Measurements from ENCODE around the gene ZBTB17. TPM values are rescaled to one million over a fixed set of nuclear protein-coding genes. Genes with fewer than 3 reads are reported as not detected.
A peak's percentile ranks its signal among the peaks of the same experiment; 100 is the strongest.

ZBTB17 gene
- total and polyA plus RNA-seq, 5 donors, result 22.1 to 27.0 (median 23.5) TPM

DNA sequence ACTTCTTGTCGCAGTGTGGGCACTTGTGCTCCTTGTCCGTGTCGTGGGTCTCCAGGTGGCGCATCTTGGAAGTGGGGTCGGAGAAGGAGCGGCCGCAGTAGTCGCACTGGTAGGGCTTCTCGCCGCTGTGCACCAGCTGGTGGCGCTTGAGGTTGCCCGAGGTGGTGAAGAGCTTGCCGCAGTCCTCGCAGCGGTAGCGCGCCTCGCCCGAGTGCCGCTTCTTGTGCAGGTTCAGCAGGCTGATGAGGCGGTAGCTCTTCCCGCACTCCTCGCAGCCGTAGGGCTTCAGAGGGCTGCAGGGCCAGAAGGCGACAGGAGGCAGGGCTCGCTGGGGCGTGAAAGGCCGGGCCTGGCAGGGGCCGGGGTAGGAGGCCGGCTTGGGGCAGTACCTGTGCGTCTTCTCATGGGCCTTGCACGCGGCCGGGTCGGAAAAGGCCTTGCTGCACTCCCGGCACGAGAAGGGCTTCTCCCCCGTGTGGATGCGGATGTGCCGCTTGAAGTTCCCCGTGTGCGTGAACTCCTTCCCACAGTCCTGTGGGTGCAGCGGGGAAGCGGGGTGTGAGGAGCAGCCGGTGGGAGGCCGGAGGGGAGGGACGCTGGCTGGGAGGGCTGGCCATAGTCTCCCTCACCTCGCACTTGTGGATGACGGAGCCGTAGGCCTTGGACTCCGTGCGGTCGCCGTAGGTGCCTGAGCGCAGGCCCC is 31.4 kb downstream of the ZBTB17 start:
- H3K27me3 ChIP-seq (ENCODE audit: control insufficient read depth, insufficient read depth), result no peaks in the 10 kb centered on the region
- H3K4me1 ChIP-seq (ENCODE audit: control insufficient read depth, insufficient read depth, low read length), result peaks cover 2% of the 10 kb centered on the region
- DNase-seq (peak in 1 of 3 donors; percentile 55), ATAC-seq (no peak)
- intact Hi-C loops (cut with DNase I), result no loop called here
- H3K4me3 ChIP-seq (ENCODE audit: low read length), result no peak overlapping the region
- no peaks in the 10 kb centered on the region for H3K9me3 ChIP-seq (ENCODE audit: control insufficient read depth, low read length)
- 92% methylated on average over 55 of the region's 55 CpGs for WGBS
- no peak overlapping the region for H3K27ac ChIP-seq (ENCODE audit: low read length)

DNA sequence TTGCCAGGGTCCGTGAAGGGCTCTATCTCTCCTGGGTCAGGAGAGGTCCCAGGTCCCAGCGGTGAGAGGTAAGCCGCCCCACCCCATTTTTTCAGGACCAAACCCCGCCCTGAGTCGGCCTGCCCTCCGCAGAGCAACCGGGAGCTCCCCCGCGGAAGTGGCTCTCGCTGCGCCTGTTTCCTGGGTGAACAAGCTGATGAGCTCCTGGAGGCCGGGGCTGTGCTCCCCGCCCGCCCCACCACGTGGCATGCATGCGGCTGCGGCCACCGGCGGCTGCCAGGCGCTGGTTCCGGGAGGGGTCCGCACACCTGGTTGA is 32.0 kb downstream of the ZBTB17 start:
- intact Hi-C loops (cut with DNase I), result no loop called here
- no peak overlapping the region for H3K4me3 ChIP-seq (ENCODE audit: low read length)
- H3K27ac ChIP-seq (ENCODE audit: low read length), result no peak overlapping the region
- no peaks in the 10 kb centered on the region for H3K27me3 ChIP-seq (ENCODE audit: control insufficient read depth, insufficient read depth)
- DNase-seq (no peak), ATAC-seq (no peak)
- no peaks in the 10 kb centered on the region for H3K4me1 ChIP-seq (ENCODE audit: control insufficient read depth, insufficient read depth, low read length)
- no peaks in the 10 kb centered on the region for H3K9me3 ChIP-seq (ENCODE audit: control insufficient read depth, low read length)
- 95% methylated on average over 22 of the region's 22 CpGs for WGBS

DNA sequence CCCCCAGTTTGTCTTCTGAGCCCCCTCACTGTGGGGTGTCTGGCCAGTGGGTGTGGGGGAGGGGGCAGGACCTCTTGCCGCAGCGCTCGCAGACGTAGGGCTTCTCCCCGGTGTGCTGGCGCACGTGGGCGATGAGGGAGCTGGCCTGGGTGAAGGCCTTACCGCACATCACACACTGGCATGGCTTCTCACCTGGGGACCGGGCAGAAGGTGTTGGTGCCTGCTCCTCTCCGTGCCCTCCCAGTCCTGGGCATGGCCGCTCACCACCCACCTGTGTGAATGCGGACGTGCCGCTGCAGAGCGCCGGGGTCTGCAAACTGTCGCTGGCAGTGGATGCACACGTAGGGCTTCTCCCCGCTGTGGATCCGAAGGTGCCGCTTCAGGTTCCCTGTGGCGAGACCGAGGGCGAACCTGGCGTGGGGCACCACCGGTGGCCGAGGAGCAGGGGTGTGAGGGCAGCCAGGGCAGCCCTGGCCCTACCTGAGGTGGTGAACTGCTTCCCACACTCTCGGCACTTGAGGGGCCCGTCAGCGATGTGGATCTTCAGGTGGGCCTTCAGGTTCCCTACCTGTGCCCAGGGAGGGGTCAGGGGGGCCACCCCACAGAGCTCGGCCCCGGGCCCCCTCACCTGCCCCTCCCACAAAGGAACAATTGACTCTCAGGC is 32.4 kb downstream of the ZBTB17 start:
- intact Hi-C loops (cut with DNase I), result no loop called here
- Histone ChIP-seq H3K4me3 (ENCODE audit: low read length) (no peak overlapping the region), H3K9me3 (ENCODE audit: control insufficient read depth, low read length) (no peaks in the 10 kb centered on the region), H3K27ac (ENCODE audit: low read length) (no peak overlapping the region), H3K27me3 (ENCODE audit: control insufficient read depth, insufficient read depth) (no peaks in the 10 kb centered on the region), H3K4me1 (ENCODE audit: control insufficient read depth, insufficient read depth, low read length) (no peaks in the 10 kb centered on the region)
- ATAC-seq (no peak), DNase-seq (no peak)
- WGBS, result 95% methylated on average over 33 of the region's 33 CpGs

DNA sequence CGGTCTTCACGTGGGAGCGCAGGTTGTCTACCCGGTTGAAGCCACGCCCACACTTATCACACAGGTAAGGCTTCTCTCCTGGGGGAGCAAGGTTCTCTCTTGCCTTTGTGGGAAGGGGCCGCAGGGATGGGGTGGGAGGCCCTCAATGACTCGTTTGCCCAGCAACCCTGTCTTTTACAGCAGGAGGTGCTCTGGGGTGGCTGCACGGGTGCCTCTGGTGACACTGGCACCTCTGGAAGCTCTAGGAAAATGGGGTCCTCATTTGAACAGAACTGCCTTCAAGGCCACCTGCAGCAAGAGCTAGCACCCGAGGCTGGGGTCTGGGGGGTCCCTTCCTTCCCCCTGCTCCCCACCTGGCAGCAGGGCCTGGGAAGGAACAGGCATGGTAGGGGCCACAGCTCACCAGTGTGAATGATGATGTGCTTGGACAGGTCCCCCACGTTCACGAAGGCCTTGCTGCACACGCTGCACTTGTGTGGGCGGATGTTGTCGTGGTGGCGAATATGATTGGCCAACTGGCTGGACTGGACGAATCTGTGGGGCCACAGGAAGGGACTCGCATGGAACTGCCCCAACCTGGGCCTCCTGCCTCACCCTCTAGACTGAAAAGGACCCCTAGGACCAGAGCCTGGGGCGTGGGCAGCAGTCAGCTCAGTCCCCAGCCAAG is 33.1 kb downstream of the ZBTB17 start:
- no peaks in the 10 kb centered on the region for H3K4me1 ChIP-seq (ENCODE audit: control insufficient read depth, insufficient read depth, low read length)
- no peaks in the 10 kb centered on the region for H3K27me3 ChIP-seq (ENCODE audit: control insufficient read depth, insufficient read depth)
- no peak overlapping the region for H3K4me3 ChIP-seq (ENCODE audit: low read length)
- ATAC-seq, result no peak
- no peak overlapping the region for H3K27ac ChIP-seq (ENCODE audit: low read length)
- intact Hi-C loops (cut with DNase I), result no loop called here
- 76% methylated on average over 18 of the region's 18 CpGs for WGBS
- no peaks in the 10 kb centered on the region for H3K9me3 ChIP-seq (ENCODE audit: control insufficient read depth, low read length)
- DNase-seq, result peak in 1 of 3 donors; percentile 46

DNA sequence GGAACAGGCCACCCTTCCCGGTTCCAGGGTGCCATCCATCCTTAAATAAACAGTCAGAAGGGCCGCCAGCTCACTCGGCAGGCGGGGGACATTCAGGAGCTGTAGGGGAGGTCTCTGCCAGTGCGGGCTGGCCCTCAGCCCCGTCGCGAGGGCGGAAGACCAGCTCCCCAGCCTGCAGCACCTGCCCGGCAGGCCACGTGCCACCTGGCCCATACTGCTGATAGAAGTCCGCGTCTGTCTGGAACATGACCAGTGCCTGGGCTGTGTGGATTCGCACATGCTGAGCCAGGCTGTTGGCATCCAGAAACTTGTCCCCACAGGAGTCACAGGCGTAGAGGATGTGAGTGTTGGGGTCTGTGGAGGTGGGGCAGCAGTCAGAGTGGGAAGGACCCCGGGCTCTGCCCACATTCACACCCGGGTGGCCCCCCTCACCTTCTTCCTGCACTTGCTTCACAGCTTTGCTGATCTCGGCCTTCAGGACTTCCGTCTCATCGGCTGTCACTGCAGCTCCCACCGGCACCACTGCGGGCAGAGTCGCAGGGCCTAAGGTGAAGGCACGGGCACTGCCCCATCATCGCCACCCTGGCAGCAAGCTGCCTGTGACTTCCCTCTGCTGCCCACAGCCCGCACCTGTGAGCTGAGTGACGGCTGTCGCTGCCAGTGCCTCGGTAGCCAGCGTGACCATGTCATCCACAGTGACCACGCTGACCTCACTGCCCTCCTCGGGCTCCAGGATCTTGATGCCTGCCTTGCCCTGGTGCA is 33.8 kb downstream of the ZBTB17 start:
- no peak overlapping the region for H3K27ac ChIP-seq (ENCODE audit: low read length)
- intact Hi-C loops (cut with DNase I), result no loop called here

DNA sequence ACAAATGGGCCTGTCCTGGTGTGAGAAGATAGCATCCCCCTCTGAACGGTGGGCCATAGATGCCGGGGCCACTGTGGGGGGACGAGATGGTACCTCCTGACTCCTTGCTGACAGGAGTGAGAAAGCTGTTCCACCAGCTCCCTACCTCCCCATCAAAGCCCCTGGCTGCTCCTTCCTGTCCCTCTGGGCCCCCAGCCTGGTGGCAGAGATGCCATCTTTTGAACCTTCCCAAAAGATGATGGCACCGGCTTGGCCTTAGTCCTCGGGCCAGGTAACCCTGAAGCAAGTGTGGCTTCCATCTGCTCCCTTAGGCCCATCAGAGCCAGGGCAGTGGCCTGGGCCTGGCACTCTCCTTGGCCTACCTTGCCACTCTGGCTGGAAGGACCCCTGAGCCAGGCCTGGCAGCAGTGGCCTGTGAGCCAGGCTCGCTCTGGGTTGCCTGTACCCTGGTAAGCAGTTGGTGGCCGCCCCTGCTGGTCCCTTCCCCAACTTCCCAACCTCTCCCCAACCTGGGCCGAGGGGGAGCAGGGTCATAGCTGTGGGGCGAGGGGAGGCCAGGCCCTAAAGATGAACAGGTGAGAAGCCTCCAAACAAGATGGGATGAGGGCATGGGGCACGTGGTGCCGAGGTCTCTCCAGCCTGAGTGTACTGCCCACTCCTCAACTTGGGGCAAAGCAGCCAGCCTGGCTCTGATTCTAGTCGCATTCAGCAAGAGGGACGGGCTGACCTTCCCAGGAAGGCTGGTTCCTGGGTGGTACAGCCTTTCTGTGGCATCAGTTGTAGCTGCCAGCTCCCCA is 34.7 kb downstream of the ZBTB17 start:
- ATAC-seq (no peak), DNase-seq (no peak)
- H3K27me3 ChIP-seq (ENCODE audit: control insufficient read depth, insufficient read depth), result no peaks in the 10 kb centered on the region
- no peaks in the 10 kb centered on the region for H3K9me3 ChIP-seq (ENCODE audit: control insufficient read depth, low read length)
- no peaks in the 10 kb centered on the region for H3K4me1 ChIP-seq (ENCODE audit: control insufficient read depth, insufficient read depth, low read length)
- intact Hi-C loops (cut with DNase I), result no loop called here
- H3K27ac ChIP-seq (ENCODE audit: low read length), result no peak overlapping the region
- no peak overlapping the region for H3K4me3 ChIP-seq (ENCODE audit: low read length)
- 91% methylated on average over 13 of the region's 13 CpGs for WGBS

More for the DNA sequence above, 33.8 kb downstream of the ZBTB17 start:
- WGBS, result 87% methylated on average over 32 of the region's 32 CpGs
- H3K9me3 ChIP-seq (ENCODE audit: control insufficient read depth, low read length), result no peaks in the 10 kb centered on the region
- H3K4me1 ChIP-seq (ENCODE audit: control insufficient read depth, insufficient read depth, low read length), result no peaks in the 10 kb centered on the region
- H3K4me3 ChIP-seq (ENCODE audit: low read length), result no peak overlapping the region
- ATAC-seq (no peak), DNase-seq (no peak)
- H3K27me3 ChIP-seq (ENCODE audit: control insufficient read depth, insufficient read depth), result no peaks in the 10 kb centered on the region

DNA sequence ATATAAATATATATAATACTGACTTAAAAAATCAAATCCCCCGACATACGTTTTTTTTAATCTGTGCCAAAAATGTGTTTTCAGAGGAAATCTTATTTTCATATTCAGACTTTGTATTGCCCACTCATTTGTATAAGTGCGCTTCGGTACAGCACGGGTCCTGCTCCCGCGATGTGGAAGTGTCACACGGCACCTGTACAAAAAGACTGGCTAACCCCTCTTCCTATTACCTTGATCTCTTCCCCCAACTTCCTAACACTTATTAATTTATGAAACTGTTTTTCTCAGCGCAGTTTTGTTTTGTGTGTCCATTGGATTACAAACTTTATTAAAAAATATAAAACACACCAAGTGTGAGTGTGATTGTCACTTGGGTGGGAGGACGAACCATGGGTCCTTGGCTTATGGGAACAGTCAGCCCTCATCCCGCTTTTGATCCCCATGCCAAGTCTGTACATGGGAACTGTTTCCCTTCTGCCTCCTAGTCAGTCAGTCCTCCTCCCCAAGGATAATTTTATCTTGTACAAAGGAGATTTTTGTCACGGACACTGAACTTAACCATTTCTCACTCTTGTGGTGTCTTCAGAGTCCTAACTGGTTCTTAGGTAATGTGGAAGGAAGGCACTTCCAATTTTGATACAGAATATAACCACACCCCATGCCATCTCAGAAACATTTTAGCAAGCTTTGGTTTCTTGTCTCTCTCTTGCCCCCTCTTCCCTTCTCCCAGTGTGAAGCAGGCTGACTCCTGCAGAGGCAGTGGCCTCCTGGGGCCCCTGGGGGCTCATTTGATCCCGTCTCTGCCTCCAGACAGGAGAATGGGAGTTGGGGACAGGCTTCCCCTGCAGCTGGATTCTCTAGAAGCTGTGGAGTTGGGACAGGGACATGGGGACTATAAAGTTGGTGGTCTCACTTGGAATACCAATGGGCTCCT is 35.5 kb downstream of the ZBTB17 start:
- DNase-seq (no peak), ATAC-seq (no peak)
- WGBS, result 90% methylated on average over 13 of the region's 13 CpGs
- no peaks in the 10 kb centered on the region for H3K9me3 ChIP-seq (ENCODE audit: control insufficient read depth, low read length)
- no peaks in the 10 kb centered on the region for H3K27me3 ChIP-seq (ENCODE audit: control insufficient read depth, insufficient read depth)
- no peak overlapping the region for H3K27ac ChIP-seq (ENCODE audit: low read length)
- intact Hi-C loops (cut with DNase I), result no loop called here
- no peaks in the 10 kb centered on the region for H3K4me1 ChIP-seq (ENCODE audit: control insufficient read depth, insufficient read depth, low read length)
- H3K4me3 ChIP-seq (ENCODE audit: low read length), result no peak overlapping the region

DNA sequence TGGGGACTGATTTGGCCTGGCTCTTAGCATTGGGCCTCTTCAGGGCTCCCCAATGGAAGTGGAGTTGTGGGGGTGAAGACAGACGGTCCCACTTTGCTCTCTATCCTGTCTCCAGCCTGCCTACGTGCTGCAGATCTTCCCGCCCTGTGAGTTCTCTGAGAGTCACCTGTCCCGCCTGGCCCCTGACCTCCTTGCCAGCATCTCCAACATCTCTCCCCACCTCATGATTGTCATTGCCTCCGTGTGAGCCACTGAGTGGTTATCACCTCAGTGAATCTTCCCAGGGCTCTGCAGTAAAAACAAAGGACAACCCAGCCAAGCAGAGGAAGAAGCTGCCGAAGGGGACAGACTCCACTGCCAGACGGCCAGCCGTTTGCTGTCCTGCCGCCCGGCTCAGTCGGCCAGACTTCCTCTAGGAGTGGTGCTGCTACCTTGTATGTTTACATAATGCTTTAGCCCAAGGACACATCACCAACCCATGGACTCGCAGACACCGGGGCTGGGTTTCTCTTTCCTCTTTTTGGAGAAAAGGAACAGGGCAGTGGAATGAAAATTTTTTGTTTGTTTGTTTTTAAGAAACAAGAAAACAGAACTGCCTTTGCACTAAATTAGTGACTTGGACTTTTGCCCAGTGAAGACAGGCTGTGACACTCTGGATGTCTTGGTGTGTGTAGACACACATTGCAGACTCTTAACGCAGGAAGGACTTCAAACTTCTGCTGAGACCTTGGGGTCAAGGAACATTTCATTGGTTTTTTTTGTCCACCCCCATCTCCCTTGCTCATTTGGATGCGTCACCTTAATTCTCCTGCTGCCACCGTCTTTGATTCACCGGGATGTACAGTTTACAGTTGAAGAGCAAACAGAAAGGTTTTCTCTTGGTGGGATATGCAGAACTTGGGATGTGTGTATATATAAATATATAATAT is 36.5 kb downstream of the ZBTB17 start:
- no peaks in the 10 kb centered on the region for H3K9me3 ChIP-seq (ENCODE audit: control insufficient read depth, low read length)
- H3K27ac ChIP-seq (ENCODE audit: low read length), result peak overlapping the region; percentile 39
- H3K4me3 ChIP-seq (ENCODE audit: low read length), result no peak overlapping the region
- no peaks in the 10 kb centered on the region for H3K27me3 ChIP-seq (ENCODE audit: control insufficient read depth, insufficient read depth)
- WGBS, result 49% methylated on average over 17 of the region's 17 CpGs
- H3K4me1 ChIP-seq (ENCODE audit: control insufficient read depth, insufficient read depth, low read length), result no peaks in the 10 kb centered on the region
- intact Hi-C loops (cut with DNase I), result no loop called here
- peak in 1 of 2 donors; percentile 38 for ATAC-seq
- DNase-seq, result peak in 1 of 3 donors; percentile 75

DNA sequence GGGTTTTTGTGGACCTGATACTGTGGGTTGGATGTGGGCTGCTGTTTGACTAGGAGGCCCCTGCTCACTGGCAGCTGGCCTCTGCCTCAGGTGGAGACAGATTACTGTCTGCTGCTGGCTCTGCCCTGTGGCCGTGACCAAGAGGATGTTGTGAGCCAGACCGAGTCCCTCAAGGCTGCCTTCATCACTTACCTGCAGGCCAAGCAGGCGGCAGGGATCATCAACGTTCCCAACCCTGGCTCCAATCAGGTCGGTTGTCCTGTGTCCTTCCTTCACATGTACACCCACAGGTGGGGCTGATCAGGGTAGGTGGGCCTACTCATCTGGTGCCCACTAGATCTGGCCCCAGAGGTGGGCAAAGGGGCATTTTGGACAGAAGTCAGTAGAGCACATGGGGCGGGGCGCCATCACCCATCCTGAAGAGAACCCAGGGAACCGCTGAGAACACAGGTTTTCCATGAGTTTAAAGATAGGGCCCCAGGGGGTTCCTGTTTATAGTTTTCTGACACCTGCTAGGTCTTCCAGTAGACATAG is 37.2 kb downstream of the ZBTB17 start:
- Histone ChIP-seq H3K4me3 (ENCODE audit: low read length) (no peak overlapping the region), H3K4me1 (ENCODE audit: control insufficient read depth, insufficient read depth, low read length) (no peaks in the 10 kb centered on the region), H3K27me3 (ENCODE audit: control insufficient read depth, insufficient read depth) (no peaks in the 10 kb centered on the region), H3K9me3 (ENCODE audit: control insufficient read depth, low read length) (no peaks in the 10 kb centered on the region), H3K27ac (ENCODE audit: low read length) (peak overlapping the region; percentile 39)
- WGBS, result 92% methylated on average over 8 of the region's 8 CpGs
- ATAC-seq (no peak), DNase-seq (no peak)
- intact Hi-C loops (cut with DNase I), result no loop called here
